Heart right ventricle (tissue), 16 donors: ENCODE results near the gene LMBRD2. TPM values are rescaled to one million over a fixed set of nuclear protein-coding genes. Genes with fewer than 3 reads are reported as not detected.

Source experiments
- ATAC-seq, 8 donors: fragments of 200-7000 bp; cut with Tn5 transposase; one replicate each; pipeline ENCODE4 v1.9.1; 2020; ENCODE audit warnings: mild to moderate bottlenecking in 8 of 8, moderate library complexity in 8 of 8, moderate number of reproducible peaks in 1 of 8
- DNase-seq, 2 donors: peaks; one replicate each; pipeline ENCODE4 v3.0.0-alpha.2; 2020
- H3K27ac ChIP-seq, 10 donors: fragments of 200-600 bp; sonication (generic) in 2 of 10; one replicate each; pipeline versions ENCODE4 v1.5.0 to v1.8.0; 2020 to 2022; ENCODE audit warnings: mild to moderate bottlenecking in 3 of 10
- H3K27me3 ChIP-seq, 7 donors: fragments of 200-600 bp; one replicate each; pipeline ENCODE4 v1.8.0; 2021 to 2022; ENCODE audit warnings: mild to moderate bottlenecking in 2 of 7
- H3K36me3 ChIP-seq, 9 donors: fragments of 200-600 bp; sonication (generic) in 1 of 9; one replicate each; pipeline versions ENCODE4 v1.5.0 to v1.8.0; 2020 to 2022; ENCODE audit warnings: mild to moderate bottlenecking in 2 of 9
- H3K4me1 ChIP-seq, 9 donors: fragments of 200-600 bp; sonication (generic) in 1 of 9; one replicate each; pipeline versions ENCODE4 v1.5.0 to v1.8.0; 2020 to 2022; ENCODE audit warnings: mild to moderate bottlenecking in 4 of 9
- H3K4me3 ChIP-seq, 10 donors: fragments of 200-600 bp; sonication (generic) in 2 of 10; one replicate each; pipeline versions ENCODE4 v1.5.0 to v1.8.0; 2020 to 2022; ENCODE audit warnings: mild to moderate bottlenecking in 7 of 10, moderate library complexity in 2 of 10
- H3K9me3 ChIP-seq, 11 donors: fragments of 200-600 bp in 10 of 11; sonication (generic) in 2 of 11; one replicate each; pipeline versions ENCODE4 v1.5.0 to v1.8.0; 2013 to 2022; ENCODE audit warnings: mild to moderate bottlenecking in 2 of 11, control low read depth in 1 of 11, moderate library complexity in 1 of 11
- CTCF ChIP-seq, 9 donors: fragments of 200-600 bp; sonication (generic) in 2 of 9; IDR thresholded peaks; one replicate each; pipeline versions ENCODE4 v1.5.0 to v1.8.0; 2021 to 2022; ENCODE audit warnings: antibody characterized with exemption in 9 of 9, mild to moderate bottlenecking in 5 of 9, moderate library complexity in 1 of 9
- WGBS, 2 donors: extraction: QIAGEN DNeasy Blood & Tissue Kit; methylation state at CpG; one replicate each; pipeline ENCODE4 v1.1.7; 2013; ENCODE audit warnings: inconsistent platforms in 1 of 2; 5-methylcytosine and 5-hydroxymethylcytosine counted together
- intact Hi-C, 10 donors: fragments of 100-400 bp; cut with DNase I; formaldehyde crosslinking; loops; one replicate each; pipeline versions ENCODE4 v1.11.1 to v1.14.2; 2022
- polyA plus RNA-seq, 2 donors: library from polyadenylated mRNA; stranded (reverse); fragments of 200-250 nt; gene quantifications; one replicate each; pipeline ENCODE4 v1.2.3, GENCODE V29; 2013
- total RNA-seq, 10 donors: library from RNA; stranded (reverse); fragmentation: NEBNext Ultra II Directional in 3 of 10; extraction: Animal tissue kit (Norgen Biotek cat#: 25700) in 3 of 10; gene quantifications; one replicate each; pipeline versions ENCODE4 v1.2.1 to v1.2.4, GENCODE V29; 2021 to 2023
- donor health status: Arrhythmogenic right ventricular cardiomyopathy.
- donor health status: ischemic (EF 13 %, LVEDD 7.1; RV severe dilation, severe dysfunction).
- donor health status: healthy with polysubstance abuse.
- donor health status: DM: no; HTN: yes; CAD: no.
- donor health status: DM: no; HTN: no; CAD: no.
- donor health status: ischemic (EF 25% LVEDD 6.9; RV normal size, moderate dysfunction).
- donor health status: ischemic (EF 25% LVEDD 5.7; RV mildly dilated, moderate dysfunction).
- donor health status: healthy.
- donor health status: DM: yes; HTN: yes; CAD: no.
- donor health status: Ischemic cardiomyopathy.
- donor health status: ischemic (EF 35%, LVEDD 5.7; RV mildly dilated, moderate dysfunction).
- donor health status: nonischemic (EF 11% LVEDD 7.7; RV severe dilation, severe dysfunction).
- donor health status: DM: yes; HTN: yes; CAD: no.
- donor health status: PGD.
- donor health status: ischemic (EF 29% LVEDD 5.4; RV normal size, mild dysfunction).
- donor health status: nonischemic (EF 23%, LVEDD 6.1; RV moderate dilation, normal function).

The LMBRD2 gene
- total and polyA plus RNA-seq, 12 donors, result 2.2 to 16.5 (median 12.3) TPM

- 88 to 94% methylated on average over 5 of the region's 5 CpGs for WGBS, 2 donors
- no peak for DNase-seq
- intact Hi-C loops, result loop anchor here in 4 of 10 donors (10.0 kb wide), 3 partner anchors 134 to 234 kb away; partner anchors contain the start of gene RANBP3L (in 3 of the 4)
- Histone ChIP-seq H3K4me1 (no peaks in the 10 kb centered on the region), H3K9me3 (no peaks in the 10 kb centered on the region), H3K27ac (no peak overlapping the region), H3K27me3 (no peaks in the 10 kb centered on the region), H3K36me3 (peaks cover 0 to 100% (median 56%) of the 10 kb centered on the region in 9 donors), H3K4me3 (no peak overlapping the region)
- no peak for TF ChIP-seq CTCF (IDR thresholded peaks at IDR 0.05)
- no peak for ATAC-seq
These were observed 19.2 kb upstream of the LMBRD2 start for GRCh38 chr5:36170832-36171424.

GRCh38 chr5:36168737-36169136, 17.1 kb upstream of the LMBRD2 start:
- Histone ChIP-seq H3K4me1 (no peaks in the 10 kb centered on the region), H3K9me3 (no peaks in the 10 kb centered on the region), H3K27ac (no peak overlapping the region), H3K4me3 (no peak overlapping the region), H3K36me3 (peaks cover 0 to 100% (median 64%) of the 10 kb centered on the region in 9 donors), H3K27me3 (no peaks in the 10 kb centered on the region)
- ATAC-seq (no peak), DNase-seq (no peak)
- WGBS, 2 donors, result 95 to 96% methylated on average over 4 of the region's 4 CpGs
- intact Hi-C loops, result no loop called here
- TF ChIP-seq CTCF (IDR thresholded peaks at IDR 0.05), result no peak

- TF ChIP-seq CTCF (IDR thresholded peaks at IDR 0.05), result no peak
- 93 to 96% methylated on average over 4 of the region's 4 CpGs for WGBS, 2 donors
- no peak for ATAC-seq
- intact Hi-C loops, result no loop called here
- no peak overlapping the region for H3K27ac ChIP-seq
- no peaks in the 10 kb centered on the region for H3K4me1 ChIP-seq
- H3K9me3 ChIP-seq, result no peaks in the 10 kb centered on the region
- H3K4me3 ChIP-seq, result no peak overlapping the region
- DNase-seq, result no peak
- H3K27me3 ChIP-seq, result no peaks in the 10 kb centered on the region
- peaks cover 0 to 100% (median 54%) of the 10 kb centered on the region in 9 donors for H3K36me3 ChIP-seq
These were observed 12.8 kb upstream of the LMBRD2 start for GRCh38 chr5:36164461-36164860.

- intact Hi-C loops, result no loop called here
- DNase-seq, result no peak
- TF ChIP-seq CTCF (IDR thresholded peaks at IDR 0.05), result no peak
- Histone ChIP-seq H3K4me3 (no peak overlapping the region), H3K27ac (no peak overlapping the region), H3K4me1 (peaks cover 0 to 8% (median 0%) of the 10 kb centered on the region in 9 donors), H3K36me3 (peaks cover 0 to 100% (median 43%) of the 10 kb centered on the region in 9 donors), H3K27me3 (no peaks in the 10 kb centered on the region), H3K9me3 (no peaks in the 10 kb centered on the region)
- WGBS, 2 donors, result 86 to 89% methylated on average over 9 of the region's 9 CpGs
- no peak for ATAC-seq
These were observed 11.3 kb upstream of the LMBRD2 start for GRCh38 chr5:36162810-36163486.
